Activated naive CD8-positive, alpha-beta T cell treated with anti-CD3 and anti-CD28 coated beads, Interleukin-2, amount 50 U/mL, for 16 hours (primary cell): ENCODE measurements around the gene ZCRB1.
"Not testable (repeated sequence)": the region's sequence is repeated elsewhere in the genome, so short reads cannot be mapped to it uniquely, and the experiment has no call there.

ENCODE experiments used
- DNase-seq: peaks from one replicate; pipeline ENCODE4 v3.0.0-alpha.2; 2020; ENCODE audit warnings: low read depth, low spot score

Gene ZCRB1

GRCh38 chr12:42325653-42326474, at the start of gene ZCRB1, which contains the start of gene PPHLN1:
Gene ZCRB1, minus strand, starts transcription at chr12:42326094. Its CDS starts 1,992 bp downstream, at chr12:42324102.
Gene PPHLN1, plus strand, starts transcription at chr12:42326167. Its CDS starts 9,736 bp downstream, at chr12:42335903.
- peak; percentile 66 for DNase-seq

GRCh38 chr12:42373669-42374068, 47.8 kb upstream of the ZCRB1 start:
- DNase-seq, result no peak

DNA sequence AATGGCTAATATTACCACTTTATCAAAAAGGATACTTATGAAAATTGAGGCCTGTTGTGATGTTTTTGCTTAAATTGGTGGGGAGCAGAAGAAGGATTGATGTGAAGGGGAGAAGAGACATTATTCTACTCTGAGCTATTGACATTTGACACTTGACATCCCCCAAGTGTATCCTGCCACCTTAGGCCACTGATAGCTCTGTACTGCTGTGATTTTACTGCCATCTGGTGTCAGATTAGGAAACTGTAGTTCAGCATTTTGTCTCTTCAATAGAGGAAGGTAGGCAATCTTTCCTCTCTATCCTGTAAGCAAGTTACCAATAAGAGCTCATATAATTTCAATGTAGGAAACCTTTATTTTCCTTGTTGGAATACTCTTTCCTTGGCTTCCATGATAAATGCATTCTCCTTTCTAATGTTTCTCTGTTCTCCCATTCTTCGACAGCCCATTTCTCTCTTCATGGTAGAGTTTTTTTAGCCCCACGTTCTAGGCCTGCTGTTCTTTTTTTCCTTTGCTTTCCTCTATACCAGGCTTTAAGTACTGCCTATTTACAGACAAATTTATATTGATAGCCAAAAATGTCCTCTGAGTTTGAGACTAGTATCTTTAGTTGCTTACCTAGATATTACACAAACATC, 46.4 kb upstream of the ZCRB1 start:
- no peak for DNase-seq

DNA sequence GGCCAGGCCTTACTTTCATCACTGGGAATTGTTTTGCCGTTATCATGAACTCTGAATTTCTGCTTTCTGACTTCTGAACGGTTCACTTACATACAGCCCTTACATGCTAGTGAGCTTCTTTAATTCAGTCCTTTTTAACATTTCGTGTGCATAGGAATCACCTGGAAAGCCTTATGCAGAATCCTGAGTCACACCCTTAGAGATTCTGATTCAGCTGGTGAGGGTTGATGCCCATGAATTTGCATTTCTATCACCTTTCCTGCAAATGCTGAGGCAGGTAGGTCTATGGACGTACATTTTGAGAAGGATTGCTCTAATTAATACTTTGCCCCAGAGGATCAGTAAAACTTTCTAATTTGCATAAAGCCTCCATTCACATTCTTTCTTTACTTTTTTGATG, 44.1 kb upstream of the ZCRB1 start:
- no peak for DNase-seq

DNA sequence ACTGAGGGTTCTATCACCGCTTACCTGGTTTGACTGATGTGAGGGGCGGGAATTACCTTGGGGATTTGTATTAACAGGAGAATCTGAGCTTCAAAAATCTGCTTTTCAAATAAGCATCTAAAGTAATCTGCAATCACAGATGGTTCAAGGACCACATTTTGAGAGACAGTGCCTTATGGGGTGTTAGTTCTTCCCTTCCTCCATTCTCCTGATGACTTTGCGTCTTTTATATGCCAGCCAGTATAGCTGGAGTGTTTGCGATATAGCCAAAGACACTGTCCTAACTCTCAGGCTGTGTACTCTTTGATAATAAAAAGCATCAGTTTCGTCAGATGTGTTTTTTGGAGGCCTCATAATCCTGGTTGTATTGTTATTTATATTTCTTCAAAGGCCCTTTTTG, 39.6 kb upstream of the ZCRB1 start:
- DNase-seq, result no peak

- DNase-seq, result no peak
Observed at GRCh38 chr12:42364692-42365091, 38.8 kb upstream of the ZCRB1 start.

DNA sequence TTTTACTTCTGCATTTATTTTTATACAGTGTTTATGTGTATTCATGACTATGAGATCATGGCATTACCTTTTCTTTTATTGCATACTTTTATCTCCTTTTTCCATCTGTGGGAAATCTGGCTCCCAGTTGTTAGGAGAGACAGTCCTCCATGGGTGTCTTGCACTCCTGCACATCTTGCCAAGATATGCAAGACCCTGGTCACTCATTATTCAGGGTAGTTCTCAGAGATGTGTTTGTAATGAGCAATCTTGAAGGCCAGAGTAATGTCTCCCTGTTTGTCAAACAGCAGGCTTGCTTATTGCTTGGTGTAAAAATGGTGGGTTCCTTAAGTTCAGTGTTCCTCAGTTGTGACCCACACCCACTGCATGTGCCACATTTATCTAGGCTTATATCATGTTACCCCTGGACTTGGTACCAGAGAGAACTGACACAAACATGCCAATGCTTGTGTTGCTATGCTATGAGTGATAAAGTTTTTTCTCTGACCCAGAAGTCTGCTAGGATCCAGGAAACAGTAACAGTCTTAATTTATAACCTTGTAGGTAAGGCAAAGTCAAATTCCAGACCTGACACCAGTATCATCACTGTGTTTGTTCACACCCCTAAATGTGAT, 36.9 kb upstream of the ZCRB1 start:
- DNase-seq, result no peak

- DNase-seq, result no peak
Observed at GRCh38 chr12:42361909-42362646, 36.2 kb upstream of the ZCRB1 start.

DNA sequence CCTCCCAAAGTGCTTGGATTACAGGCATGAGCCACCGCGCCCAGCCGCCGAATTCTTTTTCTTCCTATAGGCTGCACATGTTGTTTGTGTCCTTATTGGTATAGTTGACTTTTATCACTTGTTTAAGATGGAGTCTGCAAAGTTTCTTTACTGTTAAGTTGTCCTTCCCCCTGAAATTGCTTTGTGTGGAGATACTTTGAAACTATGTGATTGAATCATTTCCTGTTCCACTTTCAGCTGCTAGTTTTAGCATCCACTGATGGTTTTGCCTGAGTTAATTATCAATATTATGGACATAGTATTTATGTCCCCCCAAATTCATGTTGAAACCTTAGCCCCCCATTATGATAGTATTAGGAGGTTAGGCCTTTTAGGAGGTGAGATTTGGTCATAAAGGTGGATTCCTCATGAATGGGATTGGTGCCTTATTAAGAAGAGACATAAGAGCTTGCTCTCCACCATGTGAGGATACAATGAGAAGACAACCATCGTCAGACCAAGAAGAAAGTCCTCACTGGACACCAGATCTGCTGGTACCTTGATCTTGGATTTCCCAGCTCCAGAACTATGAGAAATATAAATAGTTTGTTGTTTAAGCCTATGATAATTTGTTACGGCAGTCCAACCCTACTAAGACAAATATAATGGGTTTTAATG, 35.0 kb upstream of the ZCRB1 start:
- no peak for DNase-seq

DNA sequence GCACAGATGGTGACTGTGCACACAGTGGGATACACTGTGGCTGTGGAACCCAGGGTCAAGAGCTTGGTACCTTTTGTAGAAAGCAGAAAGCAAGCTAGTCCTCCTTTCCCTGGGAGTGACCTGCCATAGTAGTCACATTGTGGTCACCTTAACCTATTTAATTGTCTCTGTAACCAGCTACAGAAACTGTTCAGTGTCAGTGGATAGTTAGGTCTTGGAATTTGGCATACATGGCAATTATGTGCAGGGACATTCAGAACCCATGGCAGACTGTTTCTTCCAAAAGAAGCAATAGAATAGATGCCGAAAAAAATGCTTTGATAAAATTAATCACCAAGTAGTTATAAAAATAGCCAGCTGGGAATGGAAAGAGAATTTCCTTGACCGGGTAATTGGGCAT, 30.4 kb upstream of the ZCRB1 start:
- no peak for DNase-seq

GRCh38 chr12:42350021-42350407, 24.1 kb upstream of the ZCRB1 start:
- DNase-seq, result not testable (repeated sequence)

DNA sequence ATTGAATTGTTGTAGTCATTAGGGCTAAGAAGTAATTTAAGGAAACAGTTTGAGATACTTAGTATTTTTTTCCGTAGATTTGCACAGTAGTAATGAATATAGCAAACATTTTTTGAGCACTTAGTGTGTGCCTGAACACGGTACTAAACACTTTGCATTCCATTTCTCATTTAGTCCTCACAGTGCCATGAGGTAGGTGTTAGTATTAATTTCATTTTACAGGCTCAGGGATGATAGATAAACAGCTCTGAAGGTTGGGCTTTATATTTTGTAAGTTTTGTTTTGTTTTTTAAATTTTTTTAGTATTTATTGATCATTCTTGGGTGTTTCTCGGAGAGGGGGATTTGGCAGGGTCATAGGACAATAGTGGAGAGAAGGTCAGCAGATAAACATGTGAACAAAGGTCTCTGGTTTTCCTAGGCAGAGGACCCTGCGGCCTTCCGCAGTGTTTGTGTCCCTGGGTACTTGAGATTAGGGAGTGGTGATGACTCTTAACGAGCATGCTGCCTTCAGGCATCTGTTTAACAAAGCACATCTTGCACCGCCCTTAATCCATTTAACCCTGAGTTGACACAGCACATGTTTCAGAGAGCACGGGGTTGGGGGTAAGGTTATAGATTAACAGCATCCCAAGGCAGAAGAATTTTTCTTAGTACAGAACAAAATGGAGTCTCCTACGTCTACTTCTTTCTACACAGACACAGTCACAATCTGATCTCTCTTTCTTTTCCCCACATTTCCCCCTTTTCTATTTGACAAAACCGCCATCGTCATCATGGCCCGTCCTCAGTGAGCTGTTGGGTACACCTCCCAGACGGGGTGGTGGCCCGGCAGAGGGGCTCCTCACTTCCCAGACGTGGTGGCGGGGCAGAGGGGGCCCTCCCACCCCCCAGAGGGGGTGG, 23.5 kb upstream of the ZCRB1 start:
- not testable (repeated sequence) for DNase-seq

DNA sequence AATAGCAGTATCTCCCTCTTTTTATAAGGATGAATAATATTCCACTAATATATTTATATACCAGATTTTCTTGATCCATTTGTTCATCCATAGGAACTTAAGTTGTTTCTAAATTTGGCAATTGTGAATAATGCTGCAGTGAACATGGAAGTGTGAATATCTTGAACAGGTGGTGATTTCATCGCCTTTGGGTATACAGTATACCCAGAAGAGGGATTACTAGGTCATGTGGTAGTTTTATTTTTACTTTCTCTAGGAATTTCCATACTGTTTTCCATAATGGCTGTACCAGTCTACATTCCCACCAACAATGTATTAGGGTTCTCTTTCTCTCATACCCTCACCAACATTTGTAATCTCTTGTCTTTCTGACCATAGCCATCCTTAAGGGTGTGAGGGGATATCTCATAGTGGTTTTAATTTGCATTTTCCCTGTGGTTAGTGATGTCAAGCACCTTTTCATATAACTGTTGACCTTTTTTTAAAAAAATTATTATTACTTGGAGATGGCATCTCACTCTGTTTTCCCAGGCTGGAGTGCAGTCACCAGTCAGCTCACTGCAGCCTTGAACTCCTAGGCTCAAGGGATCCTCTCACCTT, 20.6 kb upstream of the ZCRB1 start:
- DNase-seq, result no peak

DNA sequence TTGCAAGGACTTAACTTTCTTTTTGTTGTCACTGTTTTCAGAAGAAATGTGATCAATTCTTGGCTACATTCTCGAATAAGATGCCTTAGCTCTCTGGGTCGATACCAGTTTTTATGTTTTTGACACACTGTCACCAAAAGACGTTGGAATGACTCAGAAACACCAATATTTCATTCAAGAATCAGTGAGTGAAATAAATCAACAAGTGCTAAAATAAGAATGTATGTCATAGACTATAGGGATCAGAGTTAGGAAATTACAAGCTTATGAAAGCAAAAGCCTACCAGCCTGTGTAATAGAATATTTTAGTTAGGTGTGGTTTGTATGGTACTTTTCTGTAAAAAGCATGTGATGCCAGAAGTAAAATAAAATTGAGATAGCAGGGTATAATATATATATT, 17.8 kb upstream of the ZCRB1 start:
- DNase-seq, result no peak

- DNase-seq, result no peak
Observed at GRCh38 chr12:42342028-42342427, 16.1 kb upstream of the ZCRB1 start.

- no peak for DNase-seq
Observed at GRCh38 chr12:42338280-42338679, 12.4 kb upstream of the ZCRB1 start.

DNA sequence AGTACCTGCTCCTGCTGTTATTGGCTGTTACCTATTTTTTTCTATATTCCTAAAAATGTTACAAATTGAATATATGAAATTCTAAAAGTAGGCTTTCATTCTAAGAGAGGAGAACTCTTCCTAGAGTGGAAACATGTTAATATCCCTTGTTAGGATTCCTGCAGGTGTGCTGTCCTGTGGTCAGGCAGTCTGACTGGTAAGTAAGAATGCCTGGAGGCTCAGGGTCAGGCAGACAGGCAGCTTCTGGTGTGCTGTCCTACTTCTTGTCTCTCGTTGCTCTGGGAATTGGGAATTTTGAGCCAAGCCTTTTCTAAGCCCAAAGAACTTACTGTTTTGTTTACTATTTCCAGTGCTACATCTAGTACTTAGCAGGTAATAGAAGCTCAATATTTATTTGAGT, 10.4 kb upstream of the ZCRB1 start:
- no peak for DNase-seq

- DNase-seq, result no peak
Observed at GRCh38 chr12:42332301-42333285, 6.7 kb upstream of the ZCRB1 start.

GRCh38 chr12:42330097-42330496, 4.2 kb upstream of the ZCRB1 start:
- DNase-seq, result not testable (repeated sequence)
